ENCODE measurements around the gene KMT2B.

DNA sequence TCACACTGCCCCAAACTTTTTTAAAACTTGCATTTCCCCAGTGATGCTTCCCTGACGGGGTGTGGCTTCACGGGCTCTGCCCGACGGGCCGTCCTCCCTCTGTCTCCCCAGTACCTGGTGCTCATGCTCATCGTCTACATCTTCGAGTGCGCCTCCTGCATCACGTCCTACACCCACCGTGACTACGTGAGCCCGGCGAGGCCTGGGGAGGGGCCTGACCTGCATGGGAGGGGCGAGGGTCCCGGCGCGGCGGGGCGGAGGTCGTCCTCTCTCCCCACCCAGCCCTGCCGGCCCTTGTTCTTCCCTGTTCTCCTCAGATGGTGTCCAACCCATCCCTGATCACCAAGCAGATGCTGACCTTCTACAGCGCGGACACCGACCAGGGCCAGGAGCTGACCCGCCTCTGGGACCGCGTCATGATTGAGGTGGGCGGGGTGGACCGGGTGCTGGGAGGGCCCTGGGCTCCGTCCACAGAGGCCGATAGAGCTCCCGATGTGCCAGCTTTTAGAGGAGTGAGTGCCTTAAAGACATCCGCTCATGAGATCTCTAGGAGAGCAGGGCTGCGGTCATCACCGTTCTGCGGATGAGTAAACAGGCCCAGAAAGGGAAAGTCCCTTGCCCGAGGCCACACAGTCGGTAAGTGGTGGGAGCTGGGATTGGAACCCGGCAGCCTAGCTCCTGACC is 44.5 kb upstream of the KMT2B start:
- no peak for TF ChIP-seq POLR2AphosphoS5 (IDR thresholded peaks at IDR 0.05; ENCODE audit: borderline replicate concordance, low read depth, low read length)
- no peak for TF ChIP-seq EZH2 (IDR thresholded peaks at IDR 0.05)

All from SK-N-MC (cell line).